IPS-11a (cell line): Measurements from ENCODE around the gene CCDC197.

ENCODE experiments used
- H3K4me3 ChIP-seq: one replicate; pipeline ENCODE4 v1.5.1; 2013; ENCODE audit warnings: low read depth, low read length, control low read depth

The CCDC197 gene

DNA sequence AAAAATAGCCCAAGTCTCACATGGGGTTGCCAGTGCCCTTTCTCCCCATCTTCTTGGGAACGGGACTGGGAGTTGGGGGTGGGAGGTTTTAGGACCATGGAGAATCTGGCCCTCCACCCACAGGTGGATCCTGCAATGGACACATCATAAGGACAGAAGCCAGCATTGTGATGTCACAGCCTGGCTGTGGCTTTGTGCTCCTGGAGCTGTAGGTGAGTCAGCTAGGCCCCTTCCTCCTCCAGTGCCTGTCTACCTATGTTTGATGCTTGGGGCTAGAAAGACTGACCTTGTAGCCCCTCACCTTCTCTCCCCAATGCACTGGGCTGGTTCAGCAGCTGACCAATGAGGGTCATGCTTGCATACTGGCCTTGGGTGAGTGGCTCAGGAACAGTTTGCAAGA, at the start of gene CCDC197:
Gene CCDC197, plus strand, starts transcription at position 220 of the 400 bp plus-strand sequence. CDS start 831 bp downstream, outside the sequence.
- H3K4me3 ChIP-seq = no peak within 1 kb of the TSS

DNA sequence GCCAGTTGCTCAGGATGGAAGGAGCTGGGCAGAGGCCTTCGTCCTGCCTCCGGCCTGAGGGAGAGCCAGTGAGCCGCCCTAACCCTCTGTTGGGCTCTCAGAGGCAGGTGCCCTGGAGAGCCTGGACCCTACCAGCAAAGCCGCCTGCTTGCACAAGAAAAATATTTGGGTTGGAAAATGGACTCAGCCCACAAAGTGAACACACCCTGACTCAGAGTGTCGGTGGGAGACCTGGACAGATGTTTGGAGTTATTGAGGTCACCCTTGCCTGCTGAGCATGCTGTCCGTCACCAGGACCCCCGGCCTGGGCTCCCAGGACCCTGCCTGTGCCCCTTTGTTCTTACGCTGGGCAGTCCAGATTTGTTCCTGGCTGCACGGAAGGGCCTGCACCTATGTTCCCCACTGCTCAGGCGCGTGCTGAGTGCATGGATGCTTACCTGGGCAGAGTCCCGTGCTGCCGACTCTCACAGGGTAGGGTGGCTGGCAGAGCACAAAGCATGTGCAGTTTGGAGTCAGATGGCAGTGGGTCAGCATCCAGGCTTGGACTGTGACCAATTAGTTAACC, 47.5 kb upstream of the CCDC197 start:
- H3K4me3 ChIP-seq = no peak overlapping the region

DNA sequence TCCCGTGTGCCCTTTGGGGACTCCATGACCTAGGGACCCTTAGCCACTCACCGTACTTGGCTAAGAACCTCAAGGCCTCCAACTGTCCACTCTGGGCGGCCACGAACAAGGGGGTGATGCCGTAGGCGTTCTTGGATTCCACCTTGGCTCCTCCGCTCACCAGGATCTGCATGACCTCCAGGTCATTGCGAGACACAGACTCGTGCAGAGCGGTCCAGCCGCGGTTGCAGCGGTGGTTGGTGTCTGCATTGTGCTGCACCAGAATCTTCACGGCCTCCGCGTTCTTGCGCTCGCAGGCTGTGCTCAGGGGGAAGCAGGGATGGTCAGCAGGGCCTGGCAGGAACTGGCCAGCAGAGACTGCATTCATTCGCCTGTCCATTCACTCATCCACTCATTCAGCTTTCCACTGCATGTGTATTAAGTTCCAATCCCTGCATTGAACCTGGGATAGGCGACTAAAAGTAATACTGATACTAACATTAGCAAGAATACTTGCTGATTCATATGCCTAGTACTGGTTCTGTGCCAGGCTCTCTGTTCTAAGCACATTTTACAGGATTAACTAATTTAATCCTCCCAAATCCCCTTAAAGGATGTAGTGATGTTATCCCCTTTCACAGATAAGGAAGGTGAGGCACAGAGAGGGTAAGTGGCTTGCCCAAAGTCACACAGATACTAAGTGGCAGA, 46.0 kb upstream of the CCDC197 start:
- H3K4me3 ChIP-seq = no peak overlapping the region

DNA sequence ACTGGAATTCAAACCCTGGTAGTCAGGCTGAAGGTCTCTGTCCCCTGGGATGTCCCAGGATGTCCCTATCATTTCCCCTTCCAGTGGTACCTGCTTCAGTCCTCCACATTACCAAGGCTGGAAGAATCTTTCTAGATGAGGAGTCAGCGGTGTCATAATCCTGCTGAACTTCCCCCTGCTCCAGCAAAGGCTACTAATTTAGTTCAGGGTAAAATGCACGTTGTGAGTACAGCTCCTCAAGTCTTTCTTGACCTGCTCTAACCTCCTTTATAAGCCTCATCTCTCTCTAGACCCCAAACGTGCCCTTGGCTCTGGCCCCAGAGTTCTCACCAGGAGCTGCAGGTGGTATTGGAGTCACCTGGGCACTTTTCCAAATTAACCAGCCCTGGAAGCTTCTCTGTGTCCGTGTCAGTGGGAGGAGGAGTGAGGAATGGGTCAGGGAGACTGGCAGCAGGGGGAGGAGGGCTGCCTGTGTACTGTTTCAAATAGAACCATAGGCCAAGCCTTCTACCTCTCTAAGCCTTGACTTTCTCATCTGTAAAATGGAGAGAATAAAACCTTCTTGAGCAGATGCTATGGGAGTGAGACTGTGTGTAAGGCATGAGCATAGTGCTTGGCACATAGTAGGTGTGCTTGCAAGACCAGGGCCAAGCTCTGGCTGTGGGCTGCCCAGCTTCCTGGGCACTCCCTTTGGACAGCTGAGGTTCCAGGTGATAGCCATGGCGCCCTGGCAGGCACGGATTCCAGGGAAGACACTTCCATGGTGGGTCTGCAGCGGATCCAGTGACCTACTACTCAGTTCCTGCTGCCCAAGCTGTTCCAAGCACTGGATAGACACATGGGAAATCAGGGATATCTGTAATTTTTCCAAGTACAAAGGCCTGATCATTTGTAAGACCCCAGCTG, 45.2 kb upstream of the CCDC197 start:
- H3K4me3 ChIP-seq = no peak overlapping the region

DNA sequence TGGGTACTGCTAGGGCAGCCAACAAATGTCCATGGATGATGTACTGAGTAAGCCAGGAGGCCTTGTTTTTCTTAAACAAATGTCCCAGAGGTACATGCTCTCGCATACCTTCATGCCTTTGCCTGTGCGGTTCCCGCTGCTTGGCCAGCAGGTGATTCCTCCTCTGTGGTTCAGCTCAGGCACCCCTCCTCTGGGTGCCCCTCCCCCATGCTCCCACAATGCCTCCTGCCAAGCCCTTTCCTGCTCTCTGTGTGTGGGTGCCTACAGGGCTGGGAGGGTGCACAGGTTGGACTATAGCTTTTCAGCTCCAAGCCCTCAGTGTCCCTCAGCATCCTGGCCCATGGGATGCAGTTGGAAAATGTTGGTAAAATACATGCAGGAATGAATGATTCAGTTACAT, 44.3 kb upstream of the CCDC197 start:
- H3K4me3 ChIP-seq = no peak overlapping the region

- H3K4me3 ChIP-seq = no peak overlapping the region
Observed at GRCh38 chr14:93953263-93953662, 43.8 kb upstream of the CCDC197 start.

- H3K4me3 ChIP-seq = no peak overlapping the region
Observed at GRCh38 chr14:93953739-93954515, 43.2 kb upstream of the CCDC197 start.

- H3K4me3 ChIP-seq = no peak overlapping the region
Observed at GRCh38 chr14:93954516-93954830, 42.6 kb upstream of the CCDC197 start.

DNA sequence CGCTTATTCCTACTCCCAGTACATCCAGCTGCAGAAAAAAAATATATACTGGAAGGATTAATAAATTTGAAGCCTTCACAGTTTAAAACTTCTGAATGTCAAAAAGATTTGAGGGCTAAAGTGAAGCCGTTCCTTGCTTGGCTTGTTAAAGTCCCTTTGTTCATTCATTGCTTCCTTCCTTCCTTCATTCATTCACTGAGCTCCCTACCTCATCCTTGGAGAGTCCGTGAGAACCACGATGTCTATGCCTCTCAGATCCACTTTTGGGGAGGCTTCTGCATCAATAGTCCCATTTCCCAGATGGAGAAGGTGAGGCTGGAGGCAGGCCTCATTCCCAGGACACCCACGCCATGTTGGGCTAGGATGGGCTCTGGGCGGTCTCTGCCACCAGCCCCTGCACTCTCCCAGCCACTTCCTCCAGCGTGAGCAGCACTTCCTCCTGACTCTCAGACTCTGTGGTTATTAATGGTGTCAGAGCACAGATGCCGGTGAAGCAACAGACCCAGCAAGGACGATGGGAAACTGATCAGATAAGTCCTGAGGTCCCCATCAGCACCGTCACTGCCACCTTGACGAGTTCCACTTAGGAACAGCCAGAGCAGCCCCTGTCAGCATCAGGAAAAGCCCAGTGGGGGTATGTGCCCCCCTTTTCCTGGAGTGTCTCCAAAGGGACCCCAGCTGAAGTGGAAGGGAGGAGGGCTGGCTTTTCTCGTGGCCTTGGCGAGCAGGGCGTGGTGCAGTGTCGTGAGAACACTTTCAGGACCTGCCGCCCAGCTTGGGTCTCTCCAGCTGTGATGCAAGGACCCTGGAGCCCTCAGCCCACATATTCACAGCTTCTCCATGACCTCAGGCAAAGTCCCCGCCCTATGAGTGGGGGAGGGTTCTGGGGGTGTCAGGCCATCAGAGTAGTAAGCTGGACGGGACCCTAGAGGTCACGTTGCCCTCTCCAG, 41.9 kb upstream of the CCDC197 start:
- no peak overlapping the region for H3K4me3 ChIP-seq

DNA sequence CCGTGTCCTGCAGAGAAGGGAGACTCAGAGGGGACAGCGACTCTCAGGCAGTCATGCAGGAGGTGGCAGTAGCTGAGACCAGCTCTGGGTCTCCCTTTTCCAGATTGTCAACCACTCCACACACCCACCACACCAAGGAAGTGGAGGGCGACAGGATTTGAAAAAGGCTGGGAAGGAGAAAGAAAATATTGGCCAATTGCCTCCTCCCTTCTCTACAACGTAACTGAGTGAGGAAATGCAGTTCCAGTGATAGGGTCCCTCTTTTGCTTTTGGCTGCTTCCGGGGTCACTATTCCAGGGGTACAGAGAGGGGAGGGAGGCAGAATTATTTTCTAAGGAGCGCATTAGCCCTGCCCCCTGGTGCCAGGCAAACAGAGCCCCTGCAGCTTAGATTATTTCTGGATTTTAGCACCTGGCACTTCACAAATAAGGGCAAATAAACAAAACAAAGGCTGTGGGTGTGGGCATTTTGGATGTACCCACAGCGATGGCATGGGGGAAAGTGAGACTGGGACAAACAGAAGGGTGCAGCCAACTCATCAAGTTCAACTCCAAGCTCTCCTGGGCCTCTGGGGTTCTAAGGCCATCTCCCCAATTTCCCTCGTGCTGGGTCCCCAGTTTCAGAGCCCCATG, 41.1 kb upstream of the CCDC197 start:
- no peak overlapping the region for H3K4me3 ChIP-seq

DNA sequence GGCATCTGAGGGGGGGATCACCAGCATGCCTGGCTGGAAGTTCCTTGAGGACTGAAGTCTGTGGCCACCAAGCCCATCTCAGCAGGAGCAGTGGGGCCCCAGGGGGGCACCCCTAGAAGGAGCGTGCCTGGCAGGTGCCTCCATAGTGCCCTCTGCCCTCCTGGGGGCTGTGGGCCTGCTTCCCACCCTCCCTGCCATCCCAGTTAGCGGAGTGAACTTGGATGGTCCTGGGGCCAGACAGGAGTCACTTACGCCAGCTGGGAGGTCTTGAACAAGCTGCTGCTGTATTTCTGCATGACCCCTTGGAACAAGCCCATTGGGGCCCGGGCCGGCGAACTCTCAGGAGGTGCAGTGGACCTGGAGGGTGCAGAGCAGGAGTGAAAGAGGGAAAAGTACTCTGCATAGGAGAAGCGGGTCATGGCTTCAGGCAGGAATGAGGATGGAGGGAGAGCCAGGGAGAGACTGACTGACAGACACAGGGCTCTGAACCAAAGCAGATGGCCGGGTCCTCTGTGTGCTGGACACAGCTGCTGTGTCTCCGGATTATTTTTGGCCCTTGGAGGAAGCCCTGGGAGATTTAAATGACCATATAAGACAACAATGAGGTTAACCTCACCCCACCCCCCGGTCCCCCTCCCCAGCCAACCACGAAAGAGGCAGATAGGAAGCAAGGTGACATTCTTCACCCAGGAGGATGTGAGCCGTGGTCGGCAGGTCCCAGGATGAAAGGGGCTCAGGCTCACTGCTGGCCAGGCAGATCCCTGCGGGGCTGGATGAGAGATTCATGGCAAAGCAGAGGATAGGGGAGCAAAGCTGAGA, 40.4 kb upstream of the CCDC197 start:
- H3K4me3 ChIP-seq = no peak overlapping the region

- H3K4me3 ChIP-seq = no peak overlapping the region
Observed at GRCh38 chr14:93957333-93957710, 39.8 kb upstream of the CCDC197 start.

- no peak overlapping the region for H3K4me3 ChIP-seq
Observed at GRCh38 chr14:93957751-93958566, 39.1 kb upstream of the CCDC197 start.

GRCh38 chr14:93958567-93959238, 38.4 kb upstream of the CCDC197 start:
- no peak overlapping the region for H3K4me3 ChIP-seq

DNA sequence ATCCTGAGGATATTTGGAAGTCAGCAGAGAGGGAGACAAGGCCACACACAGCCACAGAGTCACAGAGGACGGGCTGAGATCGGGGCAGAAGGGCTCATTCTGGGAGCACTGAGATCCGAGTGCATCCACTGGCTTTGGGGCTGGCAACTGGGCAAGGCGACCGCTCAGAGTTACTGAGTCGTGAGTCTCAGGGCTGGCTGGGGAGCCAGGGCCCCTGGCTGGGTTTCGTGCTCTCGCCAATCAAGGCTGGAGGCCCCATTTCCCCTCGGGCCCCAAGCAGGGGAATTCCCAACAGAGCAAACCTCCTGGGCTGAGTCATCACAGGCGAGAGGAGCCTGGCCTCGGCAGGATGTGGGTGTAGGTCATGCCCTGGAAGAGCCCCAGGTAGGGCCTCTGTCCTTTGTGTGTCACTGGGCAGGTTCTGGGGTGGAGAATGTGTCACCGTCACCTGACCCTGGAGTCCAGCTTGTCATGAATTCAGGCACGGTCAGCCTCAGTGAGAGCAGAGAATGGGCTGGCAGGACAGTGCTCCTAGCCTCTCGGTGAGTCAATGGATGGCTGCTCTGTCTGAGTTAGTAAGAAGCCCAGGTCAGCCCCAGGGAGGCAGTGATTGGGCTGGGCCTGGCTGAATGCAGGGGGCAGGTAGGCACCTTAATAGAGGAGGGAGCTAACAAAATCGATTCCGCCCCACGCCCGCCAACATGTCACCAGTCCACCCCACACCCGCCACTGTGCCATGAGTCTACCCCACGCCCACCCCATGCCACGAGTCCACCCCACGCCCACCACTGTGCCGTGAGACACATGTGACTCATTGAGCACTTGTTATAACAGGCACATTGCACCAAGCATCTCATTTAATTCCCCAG, 37.6 kb upstream of the CCDC197 start:
- no peak overlapping the region for H3K4me3 ChIP-seq

GRCh38 chr14:93960108-93960475, 37.0 kb upstream of the CCDC197 start:
- H3K4me3 ChIP-seq = no peak overlapping the region
